IMR-90 (cell line): ENCODE measurements around the gene MYO3B. TPM values are rescaled to one million over a fixed set of nuclear protein-coding genes. Genes with fewer than 3 reads are reported as not detected.

Source experiments
- ATAC-seq: fragments of 200-7000 bp; cut with Tn5 transposase; 2 replicates; pipeline ENCODE4 v1.9.1; 2020; ENCODE audit warnings: low read depth, mild to moderate bottlenecking, moderate library complexity
- BruUV-seq: library from RNA; stranded (reverse); fragments of 400-500 nt; replicated peaks from 2 replicates; lab custom pipeline; 2021; lab: Mats Ljungman, UMichigan
- CTCF ChIA-PET: fragments of 300-600 bp; formaldehyde crosslinking; extraction: SDS; loops from one replicate; lab custom pipeline; 2021; ENCODE audit warnings: antibody characterized with exemption; lab: Yijun Ruan, JAX
- POLR2A ChIA-PET: fragments of 300-600 bp; sonication (Branson Sonifier 250); formaldehyde crosslinking; loops from one replicate; lab custom pipeline; 2022; ENCODE audit warnings: antibody characterized with exemption; ENCODE audit not compliant: unreplicated experiment; lab: Charles Lee
- DNase-seq: peaks from one replicate; pipeline ENCODE4 v3.0.0; 2013
- H2AFZ ChIP-seq: replicated peaks from 2 replicates; pipeline ENCODE3; 2013; ENCODE audit warnings: low read length, mild to moderate bottlenecking; ENCODE audit not compliant: poor library complexity
- H2AK5ac ChIP-seq: 2 replicates; pipeline ENCODE4 v1.6.1; 2013; ENCODE audit warnings: low read depth, low read length, inconsistent platforms
- H2AK9ac ChIP-seq: replicated peaks from 2 replicates; pipeline ENCODE3; 2013; ENCODE audit warnings: mild to moderate bottlenecking, low read depth, low read length, moderate library complexity; ENCODE audit not compliant: poor library complexity
- H2BK120ac ChIP-seq: 2 replicates; pipeline ENCODE4 v1.6.1; 2013; ENCODE audit warnings: low read depth, low read length, inconsistent platforms
- H2BK15ac ChIP-seq: 3 replicates; pipeline ENCODE4 v1.6.1; 2013; ENCODE audit warnings: low read depth, low read length, inconsistent platforms
- H2BK20ac ChIP-seq: 2 replicates; pipeline ENCODE4 v1.6.1; 2013; ENCODE audit warnings: low read depth, mild to moderate bottlenecking, inconsistent platforms, low read length, moderate library complexity
- H2BK5ac ChIP-seq: 2 replicates; pipeline ENCODE4 v1.6.1; 2013; ENCODE audit warnings: mild to moderate bottlenecking, low read depth, low read length, inconsistent platforms; ENCODE audit not compliant: poor library complexity, severe bottlenecking
- H3K14ac ChIP-seq: replicated peaks from 2 replicates; pipeline ENCODE4 v1.6.1; 2013; ENCODE audit warnings: low read depth, low read length, inconsistent platforms
- H3K18ac ChIP-seq: 2 replicates; pipeline ENCODE4 v1.6.1; 2013; ENCODE audit warnings: low read depth, low read length, control low read depth
- H3K23ac ChIP-seq: 2 replicates; pipeline ENCODE4 v1.6.1; 2013; ENCODE audit warnings: low read depth, low read length, inconsistent platforms
- H3K27ac ChIP-seq: 2 replicates; pipeline ENCODE4 v1.5.1; 2013; ENCODE audit warnings: mild to moderate bottlenecking, control low read depth, low read length; ENCODE audit not compliant: insufficient read depth
- H3K27me3 ChIP-seq: 2 replicates; pipeline ENCODE4 v1.6.1; 2013; ENCODE audit warnings: low read length; ENCODE audit not compliant: control insufficient read depth, insufficient read depth
- H3K36me3 ChIP-seq: 2 replicates; pipeline ENCODE4 v1.6.1; 2013; ENCODE audit warnings: low read length, mixed read lengths; ENCODE audit not compliant: control insufficient read depth, insufficient read depth
- H3K4ac ChIP-seq: 2 replicates; pipeline ENCODE4 v1.6.1; 2013; ENCODE audit warnings: low read depth, low read length, inconsistent platforms
- H3K4me1 ChIP-seq: 2 replicates; pipeline ENCODE4 v1.6.1; 2013; ENCODE audit warnings: low read length, mixed read lengths; ENCODE audit not compliant: control insufficient read depth, insufficient read depth
- H3K4me2 ChIP-seq: 2 replicates; pipeline ENCODE4 v1.6.1; 2013; ENCODE audit warnings: low read depth, mild to moderate bottlenecking, control low read depth, low read length, moderate library complexity
- H3K4me3 ChIP-seq: 2 replicates; pipeline ENCODE4 v1.5.1; 2013; ENCODE audit warnings: low read depth, mild to moderate bottlenecking, control low read depth, low read length, moderate library complexity; ENCODE audit not compliant: insufficient read depth
- H3K56ac ChIP-seq: 2 replicates; pipeline ENCODE4 v1.6.1; 2013; ENCODE audit warnings: low read length, inconsistent platforms; ENCODE audit not compliant: insufficient read depth; ENCODE audit errors: extremely low read depth
- H3K79me1 ChIP-seq, 2 experiments: 2 replicates each; pipeline ENCODE4 v1.6.1; 2013; ENCODE audit warnings: low read length in 2 of 2, inconsistent platforms in 1 of 2, low read depth in 1 of 2
- H3K9ac ChIP-seq: 2 replicates; pipeline ENCODE4 v1.6.1; 2013; ENCODE audit warnings: low read depth, low read length, control low read depth
- H3K9me1 ChIP-seq: 2 replicates; pipeline ENCODE4 v1.6.1; 2013; ENCODE audit warnings: low read length, inconsistent platforms; ENCODE audit not compliant: insufficient read depth
- H3K9me3 ChIP-seq: 2 replicates; pipeline ENCODE4 v1.6.1; 2013; ENCODE audit warnings: low read length; ENCODE audit not compliant: control insufficient read depth, insufficient read depth
- H4K20me1 ChIP-seq: 2 replicates; pipeline ENCODE4 v1.6.1; 2013; ENCODE audit warnings: low read length, inconsistent platforms; ENCODE audit not compliant: insufficient read depth
- H4K5ac ChIP-seq: 2 replicates; pipeline ENCODE4 v1.6.1; 2013; ENCODE audit warnings: mild to moderate bottlenecking, low read depth, low read length, control low read depth
- H4K8ac ChIP-seq, 2 experiments: 2 replicates each; pipeline ENCODE4 v1.6.1; 2013; ENCODE audit warnings: low read depth in 2 of 2, low read length in 2 of 2, control low read depth in 1 of 2, inconsistent platforms in 1 of 2
- H4K91ac ChIP-seq: 2 replicates; pipeline ENCODE4 v1.6.1; 2013; ENCODE audit warnings: low read depth, low read length, inconsistent platforms; ENCODE audit not compliant: insufficient read depth
- BHLHE40 ChIP-seq: fragments of 150-350 bp; IDR thresholded peaks from 2 replicates; pipeline ENCODE4 v1.6.1; 2016; ENCODE audit warnings: mild to moderate bottlenecking, low read depth, low read length
- CHD1 ChIP-seq: IDR thresholded peaks from 2 replicates; pipeline ENCODE4 v1.6.1; 2012; ENCODE audit warnings: low read depth, low read length, improper control_type of control experiment
- ELK1 ChIP-seq: fragments of 150-350 bp; IDR thresholded peaks from 2 replicates; pipeline ENCODE4 v1.6.1; 2016; ENCODE audit warnings: low read depth, mild to moderate bottlenecking, low read length, moderate library complexity, borderline replicate concordance
- FOS ChIP-seq: fragments of 150-350 bp; IDR thresholded peaks from 2 replicates; pipeline ENCODE4 v1.6.1; 2016; ENCODE audit warnings: low read depth, low read length
- MAZ ChIP-seq: IDR thresholded peaks from 2 replicates; pipeline ENCODE4 v1.6.1; 2012; ENCODE audit warnings: low read depth, mild to moderate bottlenecking, low read length, improper control_type of control experiment, moderate library complexity, borderline replicate concordance
- MXI1 ChIP-seq: IDR thresholded peaks from 2 replicates; pipeline ENCODE4 v1.6.1; 2012; ENCODE audit warnings: low read depth, mild to moderate bottlenecking, low read length, moderate library complexity, borderline replicate concordance
- NFE2L2 ChIP-seq: fragments of 150-350 bp; IDR thresholded peaks from 2 replicates; pipeline ENCODE4 v1.6.1; 2016; ENCODE audit warnings: low read depth, mild to moderate bottlenecking, low read length
- RAD21 ChIP-seq: IDR thresholded peaks from 2 replicates; pipeline ENCODE4 v1.6.1; 2012; ENCODE audit warnings: low read length, improper control_type of control experiment
- SMC3 ChIP-seq: fragments of 150-350 bp; IDR thresholded peaks from 2 replicates; pipeline ENCODE4 v1.6.1; 2016; ENCODE audit warnings: low read depth, mild to moderate bottlenecking, antibody characterized with exemption, low read length, moderate library complexity
- WGBS, 2 experiments: methylation state at CpG; one replicate each; pipeline versions ENCODE4 v1.1.5 to v1.1.7; 2013; ENCODE audit warnings: missing lambda C conversion rate in 2 of 2; ENCODE audit not compliant: insufficient read length in 1 of 2; ENCODE audit errors: extremely low coverage in 2 of 2; 5-methylcytosine and 5-hydroxymethylcytosine counted together
- dilution Hi-C: fragments of 300-500 bp; cut with HindIII; formaldehyde crosslinking; loops from one replicate; pipeline ENCODE4 v1.14.3; 2018; ENCODE audit warnings: low sequenced_read_pairs; ENCODE audit not compliant: unreplicated experiment
- in situ Hi-C: fragments of 300-500 bp; cut with MboI; formaldehyde crosslinking; loops from 3 replicates; pipeline ENCODE4 v1.14.3; 2019; ENCODE audit warnings: low sequenced_read_pairs, inconsistent platforms, mixed read lengths
- intact Hi-C: fragments of 100-400 bp; cut with micrococcal nuclease; formaldehyde crosslinking; loops from 2 replicates; pipeline ENCODE4 v1.10.0; 2022
- polyA plus RNA-seq, 3 experiments: library from polyadenylated mRNA; depleted of rRNA; stranded (reverse); fragments of >200 nt; gene quantifications; 2 replicates each; pipeline ENCODE4 v1.2.3, GENCODE V29; 2012; ENCODE audit warnings: low replicate concordance in 1 of 3
- total RNA-seq: library from RNA; depleted of rRNA; stranded (reverse); fragments of >200 nt; gene quantifications from 2 replicates; pipeline ENCODE4 v1.2.3, GENCODE V29; 2012

MYO3B gene
- total and polyA plus RNA-seq, 2 of the 4 experiments (the other 2 are of a cell fraction), result 0.02 TPM; not detected in 1

GRCh38 chr2:170647741-170648436, 469.9 kb downstream of the MYO3B start:
- no peak overlapping the region for H3K27ac ChIP-seq
- H3K9me1 ChIP-seq, result no peaks in the 10 kb centered on the region
- no peak overlapping the region for H2BK15ac ChIP-seq
- no peak overlapping the region for H3K4me2 ChIP-seq
- H4K20me1 ChIP-seq, result no peaks in the 10 kb centered on the region
- H3K27me3 ChIP-seq, result no peaks in the 10 kb centered on the region
- H4K91ac ChIP-seq, result no peak overlapping the region
- no peak overlapping the region for H3K4ac ChIP-seq
- dilution Hi-C loops (no loop called here), in situ Hi-C loops (no loop called here), intact Hi-C loops (no loop called here)
- TF ChIP-seq RAD21 (no peak), FOS (no peak), ELK1 (no peak), CHD1 (no peak), MAZ (no peak), BHLHE40 (no peak), MXI1 (no peak), NFE2L2 (no peak), SMC3 (no peak)
- H2AFZ ChIP-seq, result no peak overlapping the region
- H3K9ac ChIP-seq, result no peak overlapping the region
- H3K56ac ChIP-seq, result no peak overlapping the region
- H4K8ac ChIP-seq, result no peak overlapping the region
- WGBS, 2 experiments, result 50% methylated on average over 1 of the region's 8 CpGs; no CpG with 5 or more reads in 1 of the 2 experiments
- H3K14ac ChIP-seq, result no peak overlapping the region
- no peak overlapping the region for H2AK5ac ChIP-seq
- no peak overlapping the region for H3K23ac ChIP-seq
- no peak overlapping the region for H3K4me3 ChIP-seq
- H3K79me1 ChIP-seq, result no peaks in the 10 kb centered on the region
- no TSS peak for BruUV-seq
- no peak for DNase-seq
- ATAC-seq, result no peak
- no peaks in the 10 kb centered on the region for H3K4me1 ChIP-seq
- no peak overlapping the region for H2BK20ac ChIP-seq
- no peak overlapping the region for H3K18ac ChIP-seq
- ChIA-PET CTCF (no interaction called here), POLR2A (no interaction called here)
- H4K5ac ChIP-seq, result no peak overlapping the region
- no peaks in the 10 kb centered on the region for H3K9me3 ChIP-seq
- no peak overlapping the region for H2BK120ac ChIP-seq
- no peaks in the 10 kb centered on the region for H3K36me3 ChIP-seq
- H2AK9ac ChIP-seq, result no peak overlapping the region
- H2BK5ac ChIP-seq, result no peak overlapping the region
